HUES48 (cell line): ENCODE results near the gene MIA.
A peak's percentile ranks its signal among the peaks of the same experiment; 100 is the strongest.

Experiments used
- H3K27ac ChIP-seq: one replicate; pipeline ENCODE4 v1.7.0; 2013; ENCODE audit warnings: low read depth, low read length, inconsistent platforms
- H3K27me3 ChIP-seq: 2 replicates; pipeline ENCODE4 v1.6.1; 2013; ENCODE audit warnings: mild to moderate bottlenecking, low read length; ENCODE audit not compliant: control insufficient read depth, insufficient read depth
- H3K36me3 ChIP-seq: 2 replicates; pipeline ENCODE4 v1.6.1; 2013; ENCODE audit warnings: low read length; ENCODE audit not compliant: control insufficient read depth, insufficient read depth
- H3K4me1 ChIP-seq: 2 replicates; pipeline ENCODE4 v1.6.1; 2013; ENCODE audit warnings: mild to moderate bottlenecking, low read length; ENCODE audit not compliant: control insufficient read depth, insufficient read depth
- H3K4me3 ChIP-seq: 2 replicates; pipeline ENCODE4 v1.5.1; 2013; ENCODE audit warnings: mild to moderate bottlenecking, low read depth, low read length
- H3K9ac ChIP-seq: 2 replicates; pipeline ENCODE4 v1.6.1; 2013; ENCODE audit warnings: mild to moderate bottlenecking, low read depth, low read length, moderate library complexity
- H3K9me3 ChIP-seq: 2 replicates; pipeline ENCODE4 v1.6.1; 2013; ENCODE audit warnings: low read length; ENCODE audit not compliant: control insufficient read depth, insufficient read depth

Gene MIA

GRCh38 chr19:40799558-40800338 lies 24.4 kb downstream of the MIA start:
- peaks cover 37% of the 10 kb centered on the region for H3K36me3 ChIP-seq
- peak overlapping the region; percentile 97 for H3K4me3 ChIP-seq
- peak overlapping the region; percentile 92 for H3K9ac ChIP-seq
- peaks cover 30% of the 10 kb centered on the region for H3K4me1 ChIP-seq
- no peaks in the 10 kb centered on the region for H3K9me3 ChIP-seq
- H3K27ac ChIP-seq: peak overlapping the region; percentile 93
- no peaks in the 10 kb centered on the region for H3K27me3 ChIP-seq

- Histone ChIP-seq H3K4me1 (peaks cover 30% of the 10 kb centered on the region), H3K36me3 (peaks cover 44% of the 10 kb centered on the region), H3K9me3 (no peaks in the 10 kb centered on the region), H3K27ac (no peak overlapping the region), H3K27me3 (no peaks in the 10 kb centered on the region), H3K9ac (peak overlapping the region; percentile 92; the same call in 1 of the 2 replicates), H3K4me3 (peak overlapping the region; percentile 97)
These were observed 25.1 kb downstream of the MIA start for GRCh38 chr19:40800339-40800996.

- Histone ChIP-seq H3K27ac (no peak overlapping the region), H3K9ac (no peak overlapping the region), H3K9me3 (no peaks in the 10 kb centered on the region), H3K4me3 (0 out of 2 replicates have a peak overlapping the region, but pooled peaks have one; percentile 6), H3K36me3 (peaks cover 46% of the 10 kb centered on the region), H3K4me1 (peaks cover 35% of the 10 kb centered on the region), H3K27me3 (no peaks in the 10 kb centered on the region)
These were observed 25.7 kb downstream of the MIA start for GRCh38 chr19:40800997-40801377.

DNA sequence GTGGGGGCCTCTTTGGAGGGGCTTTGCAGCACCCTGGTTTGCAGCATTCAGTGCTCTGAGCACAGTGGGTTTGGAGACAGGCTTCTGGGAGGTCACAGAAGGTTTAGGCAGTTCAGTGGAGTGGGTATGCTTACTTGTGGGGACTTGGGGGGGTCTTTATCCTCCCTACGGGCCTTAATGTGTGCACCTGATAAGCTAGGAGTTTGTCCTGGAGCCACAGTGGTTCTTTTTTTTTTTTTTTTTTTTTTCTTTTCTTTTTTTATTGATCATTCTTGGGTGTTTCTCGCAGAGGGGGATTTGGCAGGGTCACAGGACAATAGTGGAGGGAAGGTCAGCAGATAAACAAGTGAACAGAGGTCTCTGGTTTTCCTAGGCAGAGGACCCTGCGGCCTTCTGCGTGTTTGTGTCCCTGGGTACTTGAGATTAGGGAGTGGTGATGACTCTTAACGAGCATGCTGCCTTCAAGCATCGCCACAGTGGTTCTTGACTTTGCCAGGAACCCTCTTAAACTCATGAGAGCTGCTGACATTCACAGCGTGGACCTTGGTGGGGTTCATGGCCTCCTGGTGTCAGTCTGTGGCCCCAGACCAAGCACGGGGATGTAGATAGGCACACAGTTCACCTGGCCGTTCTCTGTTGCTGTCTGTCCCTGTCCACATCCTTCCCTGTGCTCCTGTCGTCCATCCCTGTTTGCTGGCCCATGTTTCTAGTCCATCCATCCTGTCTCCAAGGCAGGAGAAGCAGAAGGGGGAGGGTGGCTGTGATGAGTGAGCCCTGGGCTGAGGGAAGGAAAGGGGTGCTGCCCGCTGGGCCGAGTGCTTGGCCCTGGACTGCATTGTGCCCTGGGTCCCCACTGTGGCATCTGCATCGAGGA lies 26.3 kb downstream of the MIA start:
- Histone ChIP-seq H3K9me3 (no peaks in the 10 kb centered on the region), H3K27me3 (no peaks in the 10 kb centered on the region), H3K36me3 (peaks cover 46% of the 10 kb centered on the region), H3K4me3 (peak overlapping the region; percentile 23; the same call in 1 of the 2 replicates), H3K27ac (no peak overlapping the region), H3K4me1 (peaks cover 40% of the 10 kb centered on the region), H3K9ac (no peak overlapping the region)

DNA sequence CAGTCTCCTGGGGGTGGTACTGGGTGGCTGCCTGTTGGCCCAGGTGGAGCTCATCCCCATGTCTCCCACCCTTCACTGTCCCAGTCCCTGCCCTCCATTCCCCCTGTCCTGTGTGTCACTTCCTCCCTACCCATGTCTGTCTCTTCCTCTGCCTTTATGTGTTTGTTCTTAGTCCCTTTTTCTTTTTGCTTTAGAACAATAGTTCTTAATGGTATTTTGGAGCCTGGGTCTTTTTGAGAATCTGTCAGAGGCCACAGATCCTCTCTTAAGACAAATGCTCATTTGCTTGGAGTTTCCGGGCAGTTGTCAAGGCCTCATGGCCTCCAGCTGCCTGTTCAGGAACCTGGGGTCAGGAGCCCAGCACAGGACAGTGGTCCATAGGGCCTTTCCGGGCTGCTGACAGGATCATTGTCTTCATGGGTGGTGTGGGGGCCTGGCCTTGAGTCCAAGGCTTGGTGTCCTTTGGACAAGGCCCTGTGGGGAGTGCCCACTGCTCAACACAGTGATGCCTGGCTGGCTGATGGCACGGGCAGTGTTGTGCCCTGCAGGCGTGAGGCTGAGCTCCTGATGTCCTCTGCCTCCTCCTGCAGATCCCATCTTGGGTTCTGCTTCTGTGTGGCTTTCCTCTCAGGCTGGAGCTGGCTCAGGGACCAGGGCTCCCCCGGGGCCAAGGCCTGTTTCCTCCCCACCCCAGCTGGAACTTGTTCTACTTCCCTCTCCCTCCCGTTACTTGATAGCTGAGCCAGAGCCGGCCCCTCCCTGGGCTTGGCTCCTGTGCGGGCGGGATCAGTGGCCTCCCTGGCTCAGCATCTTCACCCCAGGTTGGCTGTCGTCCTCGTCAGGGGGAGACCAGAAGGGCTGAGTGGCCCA lies 27.2 kb downstream of the MIA start:
- peaks cover 46% of the 10 kb centered on the region for H3K4me1 ChIP-seq
- H3K9ac ChIP-seq: no peak overlapping the region
- H3K27me3 ChIP-seq: no peaks in the 10 kb centered on the region
- H3K27ac ChIP-seq: no peak overlapping the region
- peaks cover 52% of the 10 kb centered on the region for H3K36me3 ChIP-seq
- no peaks in the 10 kb centered on the region for H3K9me3 ChIP-seq
- peak overlapping the region; percentile 23; the same call in 1 of the 2 replicates for H3K4me3 ChIP-seq

GRCh38 chr19:40803170-40803856 lies 28.0 kb downstream of the MIA start:
- H3K4me3 ChIP-seq: no peak overlapping the region
- peak overlapping the region; percentile 10 for H3K27ac ChIP-seq
- peaks cover 47% of the 10 kb centered on the region for H3K4me1 ChIP-seq

GRCh38 chr19:40803857-40804782 lies 28.8 kb downstream of the MIA start:
- H3K9ac ChIP-seq: no peak overlapping the region
- no peak overlapping the region for H3K27ac ChIP-seq
- no peaks in the 10 kb centered on the region for H3K27me3 ChIP-seq
- peaks cover 66% of the 10 kb centered on the region for H3K36me3 ChIP-seq
- H3K4me1 ChIP-seq: peaks cover 47% of the 10 kb centered on the region
- no peak overlapping the region for H3K4me3 ChIP-seq
- no peaks in the 10 kb centered on the region for H3K9me3 ChIP-seq

More at GRCh38 chr19:40803170-40803856, 28.0 kb downstream of the MIA start:
- Histone ChIP-seq H3K9me3 (no peaks in the 10 kb centered on the region), H3K9ac (no peak overlapping the region), H3K27me3 (no peaks in the 10 kb centered on the region), H3K36me3 (peaks cover 59% of the 10 kb centered on the region)

GRCh38 chr19:40804783-40805242 lies 29.5 kb downstream of the MIA start:
- Histone ChIP-seq H3K9ac (no peak overlapping the region), H3K27ac (no peak overlapping the region)

GRCh38 chr19:40805258-40805868 lies 30.0 kb downstream of the MIA start:
- H3K27ac ChIP-seq: no peak overlapping the region
- H3K36me3 ChIP-seq: peaks cover 67% of the 10 kb centered on the region
- no peak overlapping the region for H3K9ac ChIP-seq
- H3K27me3 ChIP-seq: no peaks in the 10 kb centered on the region
- peaks cover 55% of the 10 kb centered on the region for H3K4me1 ChIP-seq
- no peak overlapping the region for H3K4me3 ChIP-seq
- H3K9me3 ChIP-seq: no peaks in the 10 kb centered on the region

More at GRCh38 chr19:40804783-40805242, 29.5 kb downstream of the MIA start:
- Histone ChIP-seq H3K9me3 (no peaks in the 10 kb centered on the region), H3K4me1 (peaks cover 50% of the 10 kb centered on the region), H3K4me3 (no peak overlapping the region), H3K36me3 (peaks cover 68% of the 10 kb centered on the region), H3K27me3 (no peaks in the 10 kb centered on the region)
